ENCODE results near the gene CAPN9. TPM values are rescaled to one million over a fixed set of nuclear protein-coding genes. Genes with fewer than 3 reads are reported as not detected.

The CAPN9 gene
- total and polyA plus RNA-seq, 9 of the 15 experiments (the other 6 are each of a cell fraction or from before 2014, with no cell fraction given) = not detected

DNA sequence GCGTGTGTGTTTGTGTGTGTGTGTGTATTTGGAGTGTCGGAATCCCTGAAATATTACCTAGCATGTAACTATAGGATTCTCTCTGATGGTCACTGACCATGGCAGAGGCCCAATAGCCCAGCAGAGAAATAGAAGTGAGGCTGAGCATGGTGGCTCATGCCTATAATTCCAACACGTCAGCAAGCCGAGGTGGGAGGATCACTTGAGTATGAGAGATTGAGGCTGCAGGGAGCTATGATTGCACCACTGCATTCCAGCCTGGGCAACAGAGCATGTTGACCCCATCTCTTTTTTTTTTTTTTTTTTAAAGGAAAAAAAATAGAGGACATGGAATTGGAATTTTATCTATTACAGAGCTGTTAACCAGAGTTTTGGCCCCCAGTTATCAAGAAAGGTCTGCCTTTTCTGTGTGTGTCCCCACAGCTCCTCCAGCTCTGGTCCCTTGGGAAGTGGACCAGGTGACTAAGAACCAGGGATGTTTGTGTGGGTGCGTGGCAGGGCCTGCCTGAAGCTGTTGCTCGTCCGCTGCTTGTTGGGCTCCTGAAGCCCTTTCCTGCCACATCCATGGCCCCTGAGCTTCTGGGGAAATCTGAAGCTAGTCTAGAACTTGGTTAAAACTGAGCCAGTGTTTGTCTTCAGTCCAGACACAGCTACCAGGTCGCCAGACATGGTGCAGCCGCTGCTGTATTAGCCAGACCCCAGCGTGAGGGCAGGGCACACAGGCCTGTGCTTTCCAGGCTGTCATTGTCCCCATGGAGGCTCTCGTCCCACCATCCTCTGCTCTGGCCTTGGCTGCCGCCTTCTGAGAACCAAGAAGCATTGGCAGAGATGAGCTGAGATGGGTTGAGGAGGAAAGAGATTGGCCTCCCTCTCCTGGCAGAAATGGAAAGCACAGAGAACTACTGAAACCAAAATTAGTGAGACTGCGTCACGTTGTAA is 25.5 kb downstream of the CAPN9 start (continued):
- TF ChIP-seq PRDM10 (IDR thresholded peaks at IDR 0.05; ENCODE audit: partially characterized antibody) (no peak), YBX1 (IDR thresholded peaks at IDR 0.05) (no peak), BRF1 (IDR thresholded peaks at IDR 0.05; ENCODE audit: borderline replicate concordance, extremely low read depth, insufficient read length) (no peak), ZKSCAN8 (CRISPR knock-in tag; IDR thresholded peaks at IDR 0.05) (no peak), MAFF (IDR thresholded peaks at IDR 0.05; ENCODE audit: low read length) (no peak), EZH2 (IDR thresholded peaks at IDR 0.05; ENCODE audit: borderline replicate concordance, low read depth, low read length) (0 out of 2 replicates have a peak, but pooled peaks have one; percentile 24), HMGN3 (IDR thresholded peaks at IDR 0.05; ENCODE audit: borderline replicate concordance, extremely low read depth, insufficient read length, low read depth, low read length) (no peak), ZHX1 (conservative IDR thresholded peaks at IDR 0.05; ENCODE audit: low read length) (no peak), SMC3 (conservative IDR thresholded peaks at IDR 0.05; ENCODE audit: insufficient read depth, low read depth, low read length) (peak; percentile 56), FOXK1 (CRISPR knock-in tag; IDR thresholded peaks at IDR 0.05; ENCODE audit: borderline replicate concordance) (no peak), DLX4 (CRISPR knock-in tag; IDR thresholded peaks at IDR 0.05) (no peak), SNAPC5 (CRISPR knock-in tag; IDR thresholded peaks at IDR 0.05) (no peak), HLTF (IDR thresholded peaks at IDR 0.05) (no peak), ESRRB (CRISPR knock-in tag; IDR thresholded peaks at IDR 0.05; ENCODE audit: borderline replicate concordance) (no peak), HCFC1 (IDR thresholded peaks at IDR 0.05; ENCODE audit: low read depth, low read length) (no peak), HSF4 (CRISPR knock-in tag; IDR thresholded peaks at IDR 0.05; ENCODE audit: borderline replicate concordance) (no peak), ATF7 (IDR thresholded peaks at IDR 0.05) (no peak), ZNF77 (CRISPR knock-in tag; IDR thresholded peaks at IDR 0.05) (no peak), ZSCAN32 (CRISPR knock-in tag; IDR thresholded peaks at IDR 0.05) (no peak)
- TF ChIP-seq, protein P1, sequence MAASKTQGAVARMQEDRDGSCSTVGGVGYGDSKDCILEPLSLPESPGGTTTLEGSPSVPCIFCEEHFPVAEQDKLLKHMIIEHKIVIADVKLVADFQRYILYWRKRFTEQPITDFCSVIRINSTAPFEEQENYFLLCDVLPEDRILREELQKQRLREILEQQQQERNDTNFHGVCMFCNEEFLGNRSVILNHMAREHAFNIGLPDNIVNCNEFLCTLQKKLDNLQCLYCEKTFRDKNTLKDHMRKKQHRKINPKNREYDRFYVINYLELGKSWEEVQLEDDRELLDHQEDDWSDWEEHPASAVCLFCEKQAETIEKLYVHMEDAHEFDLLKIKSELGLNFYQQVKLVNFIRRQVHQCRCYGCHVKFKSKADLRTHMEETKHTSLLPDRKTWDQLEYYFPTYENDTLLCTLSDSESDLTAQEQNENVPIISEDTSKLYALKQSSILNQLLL (CRISPR knock-in tag; IDR thresholded peaks at IDR 0.05; ENCODE audit: borderline replicate concordance) = no peak
